HG03095 (cell line): ENCODE results near the gene DPEP1.

Experiments
- ATAC-seq: cut with Tn5 transposase; IDR thresholded peaks from one replicate; pipeline ENCODE4 v1.9.1; 2021; ENCODE audit warnings: moderate library complexity; ENCODE audit not compliant: unreplicated experiment

DPEP1 gene

DNA sequence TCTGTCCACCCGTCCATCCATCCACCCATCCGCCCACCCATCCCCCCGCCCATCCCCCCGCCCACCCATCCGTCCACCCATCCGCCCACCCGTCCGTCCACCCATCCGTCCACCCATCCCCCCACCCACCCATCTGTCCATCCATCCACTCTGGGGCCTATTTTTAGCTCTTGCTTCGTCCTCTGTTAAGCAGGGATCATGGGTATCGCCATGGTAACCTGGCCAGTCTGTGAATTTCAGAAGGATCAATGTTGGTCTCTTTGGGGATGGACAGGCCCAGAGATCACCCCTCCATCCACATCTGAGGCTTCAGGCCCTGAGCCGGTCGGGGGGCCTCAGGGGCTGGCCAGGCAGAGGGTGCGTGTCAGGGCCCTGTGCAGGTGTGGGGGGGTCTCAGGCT lies 15.2 kb upstream of the DPEP1 start:
- no peak for ATAC-seq

DNA sequence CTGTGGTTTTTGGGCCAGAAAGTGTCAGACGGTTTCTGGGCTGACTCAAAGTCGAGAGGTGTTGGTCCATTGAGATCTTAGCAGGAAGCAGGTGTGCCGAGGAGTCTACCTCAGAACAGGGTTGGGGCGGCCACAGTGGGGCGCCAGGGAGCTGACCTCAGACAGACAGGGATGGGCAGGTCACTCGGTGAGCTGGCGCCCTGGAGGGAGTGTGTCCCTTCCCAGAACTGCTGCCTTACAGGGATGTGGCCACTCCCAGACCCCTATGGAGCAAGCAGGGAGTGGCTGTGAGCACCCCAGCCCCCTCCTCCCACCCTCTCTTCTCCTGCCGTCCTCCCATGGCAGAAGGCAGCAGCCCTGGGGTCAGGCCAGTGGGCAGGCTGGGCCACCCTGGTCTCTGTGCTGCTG lies 14.0 kb upstream of the DPEP1 start:
- no peak for ATAC-seq

DNA sequence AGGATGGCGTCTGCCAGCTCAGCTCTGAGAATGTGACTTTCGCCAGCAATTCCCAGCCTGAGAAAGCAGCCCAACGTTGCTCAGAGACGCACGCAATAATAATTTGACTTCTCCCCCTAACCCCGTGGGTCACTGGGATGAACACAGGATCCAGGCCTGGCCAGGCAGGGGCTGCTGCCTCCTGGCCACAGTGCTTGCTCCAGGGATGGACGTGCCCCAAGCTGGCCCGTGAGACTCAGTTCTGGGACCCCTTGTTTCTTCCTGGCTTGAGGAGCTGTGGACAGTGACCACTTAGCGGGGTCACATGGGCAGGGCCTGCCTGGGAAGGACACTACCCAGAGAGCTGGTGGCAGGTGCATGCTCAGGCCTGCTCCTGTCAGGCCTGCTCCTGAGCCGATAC lies 13.5 kb upstream of the DPEP1 start:
- no peak for ATAC-seq

DNA sequence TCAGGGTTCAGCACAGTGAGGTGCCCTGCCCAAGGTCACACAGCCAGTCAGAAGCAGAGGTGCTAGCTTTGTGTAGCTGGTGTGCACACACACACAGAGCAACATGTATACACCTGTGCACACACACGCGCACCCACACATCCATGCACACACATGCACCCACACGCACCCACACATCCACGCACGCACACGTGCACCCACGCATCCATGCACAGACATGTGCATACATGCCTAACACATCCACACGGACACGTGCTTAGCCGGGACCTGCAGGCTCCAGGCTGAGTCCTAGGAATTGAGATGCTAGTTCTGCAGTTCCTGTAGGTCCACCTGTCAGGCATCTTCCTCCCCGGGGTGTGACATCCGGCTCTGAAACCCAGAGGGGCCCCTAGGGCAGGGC lies 13.0 kb upstream of the DPEP1 start:
- ATAC-seq = no peak

DNA sequence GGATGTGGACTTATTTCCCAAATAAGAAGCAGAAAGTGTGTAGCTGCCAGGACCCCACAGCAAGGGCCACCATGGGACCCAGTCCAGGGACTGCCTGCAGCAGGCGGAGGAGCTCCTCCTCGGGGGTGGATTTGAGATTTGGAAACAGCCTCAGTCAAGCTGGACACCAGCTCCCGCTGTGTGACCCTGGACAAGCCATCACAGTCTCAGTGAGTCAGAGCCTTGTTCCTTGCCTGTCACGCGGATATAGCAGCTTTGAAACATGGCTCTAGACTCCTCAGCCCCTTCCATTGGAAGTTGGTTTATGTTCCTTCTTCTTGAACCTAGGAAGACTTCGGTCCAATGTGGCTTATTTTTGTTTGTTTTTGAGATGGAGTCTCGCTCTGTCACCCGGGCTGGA lies 12.5 kb upstream of the DPEP1 start:
- no peak for ATAC-seq

DNA sequence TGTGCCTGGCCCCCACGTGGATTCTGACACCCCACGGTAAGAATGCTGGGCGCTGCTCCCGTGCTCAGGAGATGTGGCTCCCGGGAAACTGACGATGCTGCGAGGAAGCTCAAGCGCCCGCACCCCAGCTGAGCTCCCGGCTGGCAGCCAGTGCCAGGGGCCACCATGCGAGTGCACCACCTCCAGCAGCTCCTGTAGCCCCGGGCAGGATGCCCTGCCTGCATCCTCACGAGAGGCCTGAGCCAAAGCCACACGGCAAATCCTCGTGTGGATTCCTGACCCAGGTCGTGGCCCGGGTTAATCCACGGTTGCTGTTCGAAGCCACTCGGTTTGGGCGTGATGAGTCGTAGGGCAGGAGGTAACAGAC lies 11.6 kb upstream of the DPEP1 start:
- no peak for ATAC-seq

DNA sequence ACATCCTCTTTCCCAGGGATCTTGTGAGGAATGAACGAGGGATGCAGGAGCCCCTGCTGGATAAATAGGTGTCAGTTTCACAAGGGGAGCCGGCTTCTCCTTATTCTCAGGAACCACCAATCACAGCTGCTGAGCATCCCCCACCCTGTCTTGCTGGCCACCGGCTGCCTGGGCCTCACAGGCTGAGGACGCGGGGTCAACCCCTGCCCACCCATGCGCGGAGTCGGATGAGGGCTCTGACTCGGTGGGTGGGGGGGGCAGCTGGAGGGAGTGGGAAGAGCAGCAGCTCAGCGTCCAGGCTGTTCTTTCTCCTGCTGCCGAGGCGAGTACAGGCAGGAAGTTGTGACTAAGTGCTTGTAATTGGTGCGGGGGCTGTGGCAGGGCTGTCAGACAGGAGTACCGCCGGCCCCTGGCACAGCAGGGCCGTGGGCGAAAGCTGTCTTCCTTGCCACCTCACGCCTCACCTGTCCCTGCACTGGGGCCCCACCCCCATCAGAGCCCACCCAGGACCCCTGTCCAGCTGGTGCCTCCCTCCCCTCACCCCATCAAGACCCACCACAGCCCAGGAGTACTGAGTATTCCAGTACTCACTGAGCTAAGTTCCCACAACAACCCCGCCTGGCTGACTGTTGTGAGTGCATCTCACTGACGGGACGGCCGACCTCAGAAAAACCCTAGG lies 11.0 kb upstream of the DPEP1 start:
- ATAC-seq = no peak

DNA sequence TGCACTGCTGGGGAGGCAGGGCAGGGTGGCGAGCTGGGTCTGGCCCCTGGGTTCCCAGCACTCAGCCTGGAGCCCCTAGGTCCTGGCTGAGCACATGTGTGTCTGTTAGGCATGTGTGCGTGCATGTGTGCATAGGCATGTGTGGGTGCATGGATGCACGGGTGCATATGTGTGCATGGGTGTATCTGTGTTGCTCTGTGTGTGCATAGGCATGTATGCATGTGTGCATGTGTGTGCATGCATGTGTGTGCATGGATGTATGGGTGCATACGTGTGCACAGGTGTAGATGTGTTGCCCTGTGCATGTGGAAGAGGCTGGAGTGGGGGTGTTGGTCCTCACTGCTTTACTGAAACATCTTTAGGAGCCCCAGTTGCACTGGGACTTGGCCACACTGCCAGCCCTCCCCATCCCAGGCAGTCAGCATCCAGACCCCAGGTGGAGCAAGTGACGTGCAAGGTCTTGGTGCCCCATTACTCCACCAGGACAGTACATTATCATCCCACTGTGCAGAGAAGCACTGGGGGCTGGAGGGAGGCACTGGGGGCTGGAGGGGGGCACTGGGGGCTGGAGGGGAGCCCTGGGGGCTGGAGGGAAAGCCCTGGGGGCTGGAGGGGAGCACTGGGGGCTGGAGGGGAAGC lies 10.4 kb upstream of the DPEP1 start:
- ATAC-seq = no peak

DNA sequence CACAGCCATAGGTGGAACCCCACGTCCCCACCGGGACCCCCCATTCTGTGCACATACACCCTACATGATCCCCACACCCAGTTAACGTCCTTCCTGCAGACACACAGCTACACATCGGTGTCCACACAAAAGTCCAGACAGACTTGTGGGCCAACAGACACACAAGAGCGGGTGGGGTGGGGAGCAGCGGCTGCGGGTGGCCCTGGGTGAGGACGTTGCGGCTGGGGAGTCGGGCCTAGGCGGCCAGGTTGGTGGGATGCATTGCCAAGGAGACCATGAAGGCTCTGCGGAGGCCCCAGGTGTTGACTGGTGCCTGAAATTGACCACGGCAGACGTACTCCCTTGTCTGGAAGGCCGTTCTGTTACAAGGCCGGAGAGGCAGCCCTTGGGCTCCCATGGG lies 8.7 kb upstream of the DPEP1 start:
- no peak for ATAC-seq

DNA sequence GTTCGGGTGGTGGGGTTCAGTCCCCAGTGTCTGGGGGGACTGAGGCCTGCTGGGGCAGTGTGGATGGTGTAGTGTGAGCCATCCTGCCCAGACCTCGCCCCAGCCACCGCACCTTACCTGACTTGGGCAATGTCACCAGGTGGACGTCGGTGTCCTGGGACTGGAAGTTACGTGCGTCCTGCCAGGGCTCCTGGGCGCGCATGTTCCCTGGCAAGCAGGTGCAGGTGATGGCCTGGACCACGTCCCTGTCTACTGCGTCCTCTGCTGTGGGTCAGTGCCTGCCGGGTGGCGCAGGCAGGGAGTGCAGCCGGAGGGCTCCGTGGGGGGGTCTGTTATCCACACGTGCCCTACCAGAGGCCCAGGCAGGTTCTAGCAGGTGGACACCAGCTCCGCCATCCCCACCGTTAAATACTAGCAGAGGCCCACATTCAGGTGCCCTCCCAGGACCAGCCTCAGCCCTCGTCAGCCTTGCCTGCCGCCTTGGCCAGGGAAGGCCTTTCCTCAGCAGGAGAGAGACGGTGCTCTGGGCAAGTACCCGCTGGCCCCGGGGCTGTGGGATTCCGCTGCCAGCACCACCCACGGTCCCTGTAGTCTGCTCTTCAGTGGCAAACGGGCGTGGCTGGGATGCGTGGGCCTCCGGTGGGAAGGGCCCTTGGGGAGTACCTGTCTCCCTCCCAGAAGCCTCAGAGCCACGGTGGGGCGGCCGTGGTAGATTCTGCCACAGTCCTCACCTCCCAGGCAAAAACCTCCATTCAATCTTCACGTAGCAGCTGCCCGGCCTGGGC lies 8.1 kb upstream of the DPEP1 start:
- ATAC-seq = no peak

DNA sequence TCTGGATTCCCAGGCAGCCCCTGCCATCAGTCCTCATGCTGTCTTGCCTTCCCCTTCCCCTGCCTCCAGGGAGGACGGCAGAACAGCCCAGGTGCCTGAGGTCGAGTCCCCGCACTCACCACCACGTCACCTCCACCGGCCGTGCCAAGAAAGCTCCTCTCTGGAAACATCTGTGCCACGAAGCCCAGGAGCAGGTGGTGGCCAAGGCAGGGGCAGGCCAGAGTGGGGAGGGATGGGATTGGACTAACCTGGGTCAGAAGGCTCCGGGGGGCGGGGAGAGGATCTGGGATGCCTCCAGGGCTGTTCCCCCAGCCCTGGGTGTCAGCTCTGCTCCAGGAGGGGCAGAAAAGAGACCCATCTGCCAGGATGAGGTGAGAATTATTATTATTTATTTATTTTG lies 7.4 kb upstream of the DPEP1 start:
- ATAC-seq = no peak

DNA sequence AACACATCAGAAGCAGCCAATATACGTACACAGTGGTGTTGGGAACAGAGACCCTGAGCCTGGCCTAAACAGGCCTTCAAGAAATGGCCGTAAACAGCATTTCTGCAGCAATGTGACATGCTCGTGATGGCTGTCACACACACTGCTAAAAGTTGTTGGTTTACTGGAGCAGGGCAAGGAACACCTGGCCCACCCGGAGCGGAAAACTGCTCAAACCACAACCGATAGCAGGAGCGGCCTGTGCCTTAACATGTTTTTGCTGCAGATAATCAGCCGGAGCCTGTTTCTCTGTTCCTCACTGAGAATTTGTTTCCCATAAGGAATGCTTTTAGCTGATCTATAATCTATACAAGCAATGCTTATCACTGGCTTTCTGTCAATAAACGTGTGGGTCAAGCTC lies 6.0 kb upstream of the DPEP1 start:
- no peak for ATAC-seq

DNA sequence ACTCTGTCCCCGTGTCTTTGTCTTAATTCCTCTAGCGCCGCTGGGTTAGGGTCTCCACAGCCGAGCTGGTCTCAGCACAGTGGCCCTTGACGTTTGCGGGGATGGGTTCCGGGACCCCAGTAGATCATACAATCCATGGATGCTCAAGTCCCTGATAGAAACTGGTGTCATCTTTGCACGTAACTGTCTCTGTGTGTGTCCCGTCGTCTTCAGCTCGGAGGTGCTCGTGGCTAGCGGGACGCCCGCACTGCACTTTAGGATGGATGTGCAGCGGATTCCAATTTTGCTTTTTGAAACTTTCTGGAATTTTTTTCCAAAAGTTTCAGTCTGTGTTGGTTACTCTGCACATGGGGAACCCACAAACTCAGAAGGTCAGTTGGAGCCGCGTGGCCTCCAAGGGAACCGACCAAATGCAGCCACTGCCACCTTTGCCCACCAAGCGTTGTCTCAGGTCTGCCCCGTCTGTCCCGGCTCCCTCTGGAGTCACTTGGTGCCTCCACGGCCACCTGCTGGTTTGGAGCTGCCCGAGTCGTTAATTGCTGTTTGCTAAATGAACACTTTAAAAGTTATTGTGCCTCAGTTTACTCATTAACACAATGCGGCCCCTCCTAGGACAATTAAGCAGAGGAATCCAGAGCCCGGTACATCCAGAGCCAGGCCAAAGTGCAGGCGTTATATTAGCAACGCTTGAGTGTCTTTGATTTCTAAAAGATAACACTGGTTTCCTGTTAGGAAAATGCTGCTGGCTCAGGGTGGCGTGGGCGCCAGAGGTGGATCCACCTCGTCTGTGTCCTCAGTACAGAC lies 5.3 kb upstream of the DPEP1 start:
- ATAC-seq = no peak

DNA sequence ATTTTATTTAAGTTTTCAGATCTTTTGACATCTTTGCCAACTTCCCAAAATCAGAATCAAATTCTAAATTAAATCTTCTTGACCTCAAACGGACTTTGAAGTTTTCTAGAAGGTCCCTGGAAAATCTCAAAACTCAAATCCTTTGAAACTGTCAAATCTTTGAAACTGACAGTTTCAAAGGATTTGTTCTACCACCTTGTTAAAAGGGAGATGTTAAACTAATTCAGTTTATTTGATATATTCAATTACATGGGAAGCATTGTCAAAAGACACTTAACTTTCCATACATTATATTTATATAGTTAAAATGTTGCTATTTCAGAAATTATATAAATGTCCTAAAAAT lies 3.4 kb upstream of the DPEP1 start:
- no peak for ATAC-seq

DNA sequence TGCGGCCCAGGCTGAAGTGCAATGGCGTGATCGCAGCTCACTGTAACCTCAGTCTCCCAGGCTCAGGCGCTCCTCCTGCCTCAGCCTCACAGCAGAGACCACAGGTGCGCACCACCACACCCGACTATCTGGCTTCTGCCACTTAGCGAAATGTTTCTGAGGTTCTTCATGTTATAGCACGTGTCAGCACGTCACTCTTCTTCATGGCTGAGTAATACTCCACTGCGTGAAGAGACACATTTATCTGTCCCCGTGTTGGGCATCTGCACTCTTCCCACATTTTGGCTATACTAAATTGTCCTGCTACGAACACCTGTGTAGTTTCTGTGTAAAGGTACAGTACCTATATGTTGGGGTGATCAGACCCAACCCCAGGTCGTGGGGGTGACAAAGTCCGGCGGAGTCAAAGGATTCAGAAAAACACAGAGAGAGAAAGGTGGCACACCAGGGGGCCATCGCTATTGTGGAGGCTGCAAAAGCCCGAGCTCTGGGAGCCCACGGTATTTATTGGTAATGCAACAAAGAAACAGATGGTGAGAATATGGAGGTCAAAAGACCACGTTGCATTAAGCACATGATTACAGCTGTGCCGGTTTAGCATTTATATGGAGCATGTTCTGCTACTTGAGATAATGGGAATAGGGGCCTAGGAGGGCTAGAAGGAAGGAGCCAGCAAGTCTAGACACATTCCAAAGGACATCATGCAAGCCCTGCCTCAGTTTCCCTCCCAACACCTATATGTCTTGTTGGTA lies 851 bp upstream of the DPEP1 start:
- no peak for ATAC-seq

DNA sequence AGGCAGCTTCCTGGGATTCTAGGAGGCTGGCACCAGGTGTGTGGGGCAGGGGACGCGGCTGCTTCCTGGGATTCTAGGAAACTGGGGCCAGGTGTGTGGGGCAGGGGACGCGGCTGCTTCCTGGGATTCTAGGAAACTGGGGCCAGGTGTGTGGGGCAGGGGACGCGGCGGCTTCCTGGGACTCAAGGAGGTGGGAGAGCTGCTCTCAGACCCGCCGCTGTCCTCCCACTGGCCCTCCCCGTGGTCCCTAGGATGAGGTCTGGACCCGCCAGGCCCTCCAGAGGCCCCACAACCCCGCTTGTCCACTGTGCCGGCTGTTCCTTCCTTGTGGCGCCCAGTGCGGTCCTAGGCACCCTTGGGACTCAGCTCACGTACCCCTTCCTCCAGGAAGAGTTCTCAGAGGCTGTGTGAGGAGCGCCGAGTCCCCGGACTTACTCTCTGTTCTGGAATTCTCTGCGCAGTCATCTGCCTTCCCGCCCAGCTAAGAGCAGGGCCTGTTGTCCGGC lies 565 bp downstream of the DPEP1 start:
- no peak for ATAC-seq

DNA sequence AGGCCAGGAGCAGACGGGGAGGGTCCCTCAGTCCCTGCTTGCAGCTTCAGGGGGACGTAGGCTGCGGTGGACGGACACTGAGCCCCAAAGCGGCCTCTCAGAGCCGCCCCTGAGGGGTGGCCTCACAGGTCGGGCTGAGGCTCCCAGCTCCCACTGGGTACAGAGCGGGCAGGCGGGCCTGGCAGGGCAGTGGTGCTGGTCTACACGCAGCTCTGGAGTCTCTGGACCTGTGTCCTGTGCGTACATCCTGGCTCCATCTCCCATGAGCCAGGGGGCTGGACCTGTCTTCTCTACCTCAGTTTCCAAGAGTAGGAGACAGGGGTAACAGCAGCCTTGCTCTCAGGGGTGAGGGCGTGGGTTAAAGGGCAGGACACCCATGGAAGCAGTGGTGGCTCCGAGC lies 1.7 kb downstream of the DPEP1 start:
- ATAC-seq = no peak

DNA sequence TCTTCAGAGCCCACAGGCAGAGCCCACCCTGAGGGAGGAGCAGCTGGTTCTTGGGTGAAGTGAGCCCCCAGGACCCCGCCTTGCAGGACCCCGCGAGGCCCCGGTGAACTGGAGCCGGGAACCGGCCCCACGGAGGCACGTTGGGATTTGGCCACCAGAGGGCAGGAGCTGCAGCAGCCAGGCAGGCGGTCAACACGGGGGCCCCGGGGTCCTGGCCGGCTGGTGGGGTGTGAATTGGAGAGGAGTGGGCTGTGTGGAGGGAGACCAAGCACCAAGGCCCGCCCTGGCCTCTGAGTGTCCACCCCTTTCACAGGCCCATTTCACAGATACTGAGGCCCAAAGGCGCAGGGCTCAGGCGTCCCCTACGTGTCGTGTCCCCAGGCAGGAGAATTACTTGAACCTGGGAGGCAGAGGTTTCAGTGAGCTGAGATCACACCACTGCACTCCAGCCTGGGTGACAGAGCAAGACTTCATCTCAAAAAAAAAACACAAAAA lies 2.2 kb downstream of the DPEP1 start:
- ATAC-seq = no peak

DNA sequence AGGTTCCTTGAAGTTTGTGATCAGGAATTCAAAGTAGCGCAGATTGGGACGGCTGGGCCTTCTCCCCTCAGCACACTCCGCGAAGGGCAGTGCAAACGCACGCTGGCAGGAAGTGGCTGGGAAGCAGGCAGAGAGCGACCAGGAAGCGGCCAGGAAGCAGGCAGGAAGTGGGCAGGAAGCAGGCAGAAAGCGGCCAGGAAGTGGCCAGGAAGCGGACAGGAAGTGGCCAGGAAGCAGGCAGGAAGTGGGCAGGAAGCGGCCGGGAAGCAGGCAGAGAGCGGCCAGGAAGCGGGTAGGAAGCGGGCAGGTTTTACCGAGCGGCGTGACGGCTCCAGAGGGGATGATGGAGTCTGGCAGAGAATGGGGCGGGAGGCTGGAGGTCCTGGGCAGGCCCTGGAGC lies 3.2 kb downstream of the DPEP1 start:
- no peak for ATAC-seq

DNA sequence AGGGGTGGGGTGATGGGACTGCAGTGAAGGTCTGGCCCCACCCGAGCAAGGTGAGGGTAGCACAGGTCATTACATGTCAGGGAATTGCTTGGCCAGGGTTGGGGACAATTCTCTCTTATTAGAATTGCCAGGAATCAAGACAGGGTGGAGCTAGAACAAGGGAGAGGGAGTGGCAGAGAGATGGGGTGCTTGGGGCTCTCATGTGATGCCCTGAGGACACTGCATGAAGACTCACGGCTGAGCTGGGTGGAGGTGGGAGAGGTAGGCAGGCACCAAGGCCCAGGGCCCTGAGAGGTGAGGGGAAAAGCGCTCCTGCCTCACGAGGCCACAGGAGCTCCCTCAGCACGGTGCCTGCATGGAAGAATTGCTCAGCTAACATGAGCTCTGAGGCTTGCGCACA lies 3.6 kb downstream of the DPEP1 start:
- no peak for ATAC-seq
